GM21360 (cell line): Measurements from ENCODE around the gene EIF4EBP2.

Source experiments
- ATAC-seq: cut with Tn5 transposase; IDR thresholded peaks from one replicate; pipeline ENCODE4 v1.9.1; 2021; ENCODE audit warnings: mild to moderate bottlenecking, moderate library complexity; ENCODE audit not compliant: unreplicated experiment

EIF4EBP2 gene

GRCh38 chr10:70376436-70377378 is 27.2 kb upstream of the EIF4EBP2 start:
- ATAC-seq: no peak

- no peak for ATAC-seq
Observed at GRCh38 chr10:70378122-70378521, 25.8 kb upstream of the EIF4EBP2 start.

GRCh38 chr10:70379581-70380176 is 24.3 kb upstream of the EIF4EBP2 start:
- no peak for ATAC-seq

- no peak for ATAC-seq
Observed at GRCh38 chr10:70380350-70381135, 23.4 kb upstream of the EIF4EBP2 start.

GRCh38 chr10:70381471-70382421 is 22.2 kb upstream of the EIF4EBP2 start:
- ATAC-seq: peak; percentile 26

- no peak for ATAC-seq
Observed at GRCh38 chr10:70391654-70392053, 12.3 kb upstream of the EIF4EBP2 start.

GRCh38 chr10:70396140-70396539 is 7.8 kb upstream of the EIF4EBP2 start:
- ATAC-seq: no peak

- ATAC-seq: no peak
Observed at GRCh38 chr10:70399177-70399576, 4.8 kb upstream of the EIF4EBP2 start.

GRCh38 chr10:70403483-70404035 is 386 bp upstream of the EIF4EBP2 start:
- no peak for ATAC-seq

GRCh38 chr10:70404787-70405036 is 767 bp downstream of the EIF4EBP2 start:
- no peak for ATAC-seq

GRCh38 chr10:70405037-70405824 is 1.3 kb downstream of the EIF4EBP2 start:
- ATAC-seq: no peak

- no peak for ATAC-seq
Observed at GRCh38 chr10:70409772-70410171, 5.8 kb downstream of the EIF4EBP2 start.

GRCh38 chr10:70410608-70411007 is 6.7 kb downstream of the EIF4EBP2 start:
- ATAC-seq: no peak

- no peak for ATAC-seq
Observed at GRCh38 chr10:70412356-70412755, 8.4 kb downstream of the EIF4EBP2 start.

GRCh38 chr10:70417568-70417967 is 13.6 kb downstream of the EIF4EBP2 start:
- no peak for ATAC-seq

- no peak for ATAC-seq
Observed at GRCh38 chr10:70418229-70418628, 14.3 kb downstream of the EIF4EBP2 start.

GRCh38 chr10:70418713-70419112 is 14.8 kb downstream of the EIF4EBP2 start:
- no peak for ATAC-seq

- no peak for ATAC-seq
Observed at GRCh38 chr10:70424320-70424719, 20.4 kb downstream of the EIF4EBP2 start.

- ATAC-seq: no peak
Observed at GRCh38 chr10:70425096-70425495, 21.2 kb downstream of the EIF4EBP2 start.

- ATAC-seq: no peak
Observed at GRCh38 chr10:70426823-70427222, 22.9 kb downstream of the EIF4EBP2 start.
